NCI-H2171 (cell line): ENCODE results near the gene PRICKLE2.

Experiments
- DNase-seq: peaks from one replicate; lab custom pipeline; 2025; lab: John Stamatoyannopoulos, UW

Gene PRICKLE2

DNA sequence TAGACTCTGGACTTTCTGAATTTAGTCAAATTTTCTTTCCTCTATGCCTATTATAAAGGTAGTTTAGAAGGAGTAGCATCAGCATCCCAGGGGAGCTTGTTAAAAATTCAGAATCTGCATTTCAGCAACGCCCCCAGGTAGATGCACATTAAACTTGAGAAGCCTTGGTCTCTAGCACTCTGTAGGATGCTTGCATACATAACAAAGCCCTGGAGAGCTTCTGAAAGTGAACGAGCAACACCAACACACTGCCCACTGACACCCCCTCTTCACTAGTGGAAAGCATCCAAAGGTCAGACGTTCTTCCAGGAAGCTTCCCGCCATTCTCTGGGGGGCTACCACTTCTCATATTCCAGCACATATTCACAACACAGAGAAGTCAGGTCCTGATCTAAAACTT is 6.5 kb downstream of the PRICKLE2 start:
- no peak for DNase-seq

DNA sequence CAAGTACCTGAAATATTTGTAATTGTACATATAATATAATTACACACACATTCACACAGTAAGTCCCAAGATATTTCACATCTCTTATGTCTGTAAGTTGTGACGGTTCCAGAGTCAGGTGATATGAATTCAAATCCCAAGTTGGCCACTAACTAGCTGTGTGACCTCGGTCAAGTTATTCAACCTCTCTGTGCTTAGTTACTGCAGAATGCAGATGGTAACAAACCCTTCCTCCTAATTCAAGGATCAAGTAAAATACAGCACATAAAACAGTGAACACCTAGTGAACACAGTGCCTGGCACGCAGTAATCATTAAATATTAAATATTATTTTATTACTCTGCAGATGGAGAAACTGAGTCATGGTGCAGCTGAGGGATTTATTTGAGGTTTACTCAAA is 6.9 kb downstream of the PRICKLE2 start:
- no peak for DNase-seq

- no peak for DNase-seq
Measured at GRCh38 chr3:64216274-64217147, 8.8 kb downstream of the PRICKLE2 start.

- no peak for DNase-seq
Measured at GRCh38 chr3:64215559-64215958, 9.7 kb downstream of the PRICKLE2 start.

- DNase-seq = no peak
Measured at GRCh38 chr3:64215103-64215502, 10.2 kb downstream of the PRICKLE2 start.

- DNase-seq = no peak
Measured at GRCh38 chr3:64214381-64215018, 10.8 kb downstream of the PRICKLE2 start.

- no peak for DNase-seq
Measured at GRCh38 chr3:64213962-64214379, 11.3 kb downstream of the PRICKLE2 start.

DNA sequence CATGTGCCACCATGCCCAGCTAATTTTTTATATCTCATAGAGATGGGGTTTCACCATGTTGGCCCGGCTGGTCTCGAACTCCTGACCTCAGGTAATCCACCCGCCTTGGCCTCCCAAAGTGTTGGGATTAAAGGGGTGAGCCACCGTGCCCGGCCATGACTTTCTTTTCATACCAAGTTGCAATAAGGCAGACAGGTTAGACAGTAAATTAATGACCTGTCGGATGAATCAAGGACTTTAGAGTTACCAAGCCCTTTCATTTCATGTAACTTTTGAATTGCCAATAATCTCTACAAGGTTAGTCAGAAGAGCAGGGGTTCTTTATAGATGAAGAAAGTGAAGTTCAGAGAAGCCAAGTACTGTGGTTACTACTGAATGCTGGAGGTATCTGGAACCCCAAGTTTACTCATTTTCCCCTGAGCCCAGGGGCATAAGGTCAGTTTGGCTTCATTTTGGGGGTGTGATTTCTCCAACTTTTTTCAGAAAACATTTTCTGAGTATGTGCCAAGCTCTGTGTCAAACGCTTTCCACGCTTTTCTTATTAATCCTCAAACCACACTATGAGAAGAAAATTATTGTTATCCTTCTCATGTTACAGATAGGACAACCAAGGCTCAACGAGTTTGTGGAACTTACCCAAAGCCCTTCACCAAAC is 11.9 kb downstream of the PRICKLE2 start:
- DNase-seq = no peak

GRCh38 chr3:64209866-64210621 is 15.2 kb downstream of the PRICKLE2 start:
- no peak for DNase-seq

GRCh38 chr3:64207289-64208080 is 17.8 kb downstream of the PRICKLE2 start:
- DNase-seq = no peak

GRCh38 chr3:64203969-64204908 is 21.0 kb downstream of the PRICKLE2 start:
- no peak for DNase-seq

DNA sequence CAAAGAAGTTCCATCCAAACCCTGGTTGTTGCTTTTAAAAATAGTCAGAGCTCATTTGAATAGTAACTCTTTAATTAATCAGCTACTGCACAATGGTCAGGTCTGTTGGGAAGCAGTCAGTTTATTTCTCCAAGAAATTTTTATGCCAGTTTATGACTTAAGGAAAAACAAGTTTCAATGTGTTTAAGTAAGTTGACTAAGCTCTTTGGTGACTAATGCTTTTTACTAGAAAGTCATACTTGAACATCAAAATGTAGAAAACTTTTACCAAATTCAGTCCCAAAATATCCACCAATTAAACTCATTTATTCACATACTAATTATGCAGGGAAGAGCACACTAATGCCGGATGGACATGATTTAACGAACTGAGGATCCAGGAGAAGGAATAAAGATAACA is 22.1 kb downstream of the PRICKLE2 start:
- no peak for DNase-seq

DNA sequence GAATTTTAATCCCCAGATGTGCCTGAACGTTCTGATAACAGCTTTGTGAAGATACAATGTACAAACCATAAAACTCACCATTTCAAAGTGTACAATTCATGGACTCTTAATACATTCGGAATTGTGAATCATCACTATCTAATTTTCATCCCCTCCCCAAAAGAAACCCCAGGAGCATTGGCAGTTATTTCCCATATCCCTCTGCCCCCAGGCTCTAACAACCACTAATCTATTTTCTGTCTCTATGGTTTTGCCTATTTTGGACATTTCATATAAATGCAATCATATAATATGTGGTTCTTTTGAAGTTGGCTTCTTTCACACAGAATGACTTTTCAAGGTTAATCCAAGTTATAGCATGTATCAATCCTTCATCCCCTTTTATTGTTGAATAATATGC is 25.3 kb downstream of the PRICKLE2 start:
- DNase-seq = no peak

- DNase-seq = no peak
Measured at GRCh38 chr3:64196236-64196929, 28.9 kb downstream of the PRICKLE2 start.

DNA sequence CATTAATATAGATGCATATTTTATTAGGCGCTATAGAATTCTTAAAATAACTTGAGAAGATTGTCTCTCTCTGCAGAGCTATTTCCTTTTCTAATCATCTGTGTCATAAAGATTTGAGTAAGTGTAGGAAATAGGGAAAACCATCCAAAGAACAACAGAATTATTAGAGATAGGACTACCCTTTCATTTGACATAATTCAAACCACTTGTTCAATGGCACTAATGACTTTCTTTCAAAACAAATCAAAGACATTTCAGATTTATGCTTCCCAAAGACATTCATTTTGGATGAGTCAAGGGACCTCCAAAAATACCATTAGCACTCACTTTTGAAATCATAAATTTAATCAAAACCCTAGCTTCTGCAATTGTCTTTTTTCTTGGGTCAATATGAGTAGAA is 29.5 kb downstream of the PRICKLE2 start:
- no peak for DNase-seq

GRCh38 chr3:64191822-64192221 is 33.4 kb downstream of the PRICKLE2 start:
- no peak for DNase-seq

DNA sequence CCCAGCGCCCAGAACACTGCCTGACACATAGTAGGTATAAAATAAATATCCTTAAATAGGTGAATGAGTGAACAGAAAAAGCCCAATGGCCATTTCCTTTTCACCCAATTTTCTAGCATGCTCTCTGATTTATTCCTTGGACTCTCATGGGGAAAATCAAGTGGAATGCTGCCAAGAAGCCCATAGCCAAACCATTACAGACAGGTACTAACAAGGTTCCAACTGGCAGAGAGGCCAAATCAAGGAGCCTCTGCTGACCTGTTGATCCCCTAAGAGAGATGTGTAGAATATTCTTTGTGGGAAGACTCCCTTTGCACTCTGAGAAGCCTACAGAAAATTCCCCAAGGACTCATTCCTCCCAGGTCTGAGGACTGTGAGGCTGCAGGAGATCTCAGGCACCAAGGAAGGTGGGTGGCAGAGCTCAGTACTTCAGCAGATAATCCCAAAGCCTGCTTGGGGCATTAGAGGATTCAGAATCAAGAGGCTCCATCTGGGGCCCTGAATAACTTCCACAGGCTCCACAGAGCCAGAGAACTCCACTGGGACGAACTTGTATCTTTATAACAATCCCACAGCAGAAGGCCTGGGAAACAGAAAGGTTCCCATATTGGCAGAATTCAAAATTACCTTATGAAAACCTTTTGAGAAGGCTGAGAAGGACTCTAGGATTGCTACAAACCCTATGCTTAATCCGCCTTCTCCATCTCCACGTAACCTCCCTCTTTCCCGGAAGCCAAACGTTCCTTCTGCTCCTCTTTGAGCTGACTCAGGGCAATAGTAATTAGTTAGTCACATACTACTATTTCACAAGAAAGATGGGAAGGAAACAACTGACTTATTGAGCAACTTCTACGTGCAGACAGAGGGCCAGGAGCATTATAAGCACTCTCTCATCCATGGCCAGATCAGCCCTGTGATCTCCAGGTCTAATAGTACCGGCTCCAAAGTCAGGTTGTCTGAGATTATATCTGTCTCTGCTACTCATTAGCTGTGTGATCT is 34.5 kb downstream of the PRICKLE2 start:
- no peak for DNase-seq

- no peak for DNase-seq
Measured at GRCh38 chr3:64188810-64189560, 36.3 kb downstream of the PRICKLE2 start.
